K562 (cell line): Measurements from ENCODE around the gene MPND. TPM values are rescaled to one million over a fixed set of nuclear protein-coding genes. Genes with fewer than 3 reads are reported as not detected.

Source experiments
- ARID1B ChIP-seq: fragments of 450-650 bp; IDR thresholded peaks from 2 replicates; pipeline ENCODE4 v1.6.1; 2016; ENCODE audit warnings: antibody characterized with exemption, mild to moderate bottlenecking, inconsistent platforms
- CEBPG ChIP-seq, 3 experiments: fragments of 200-800 bp in 1 of 3; sonication (Bioruptor generic) in 1 of 3; sonication (generic) in 1 of 3; formaldehyde crosslinking in 1 of 3; IDR thresholded peaks in 2 of 3; conservative IDR thresholded peaks in 1 of 3; 2 replicates each; pipeline versions ENCODE4 v1.6.1 to v1.8.0; 2016 to 2022; ENCODE audit warnings: missing compliant biosample characterization in 2 of 3, missing genetic modification characterization in 2 of 3, mild to moderate bottlenecking in 1 of 3, missing genetic modification reagents in 1 of 3
- GATAD2B ChIP-seq: fragments of 450-650 bp; IDR thresholded peaks from 2 replicates; pipeline ENCODE4 v1.6.1; 2017; ENCODE audit warnings: mild to moderate bottlenecking, borderline replicate concordance
- ID3 ChIP-seq, 2 experiments: fragments of 250-450 bp in 1 of 2; fragments of 450-650 bp in 1 of 2; sonication (Bioruptor Pico) in 1 of 2; IDR thresholded peaks; 2 replicates each; pipeline versions ENCODE4 v1.6.1 to v1.8.0; 2016 to 2021; ENCODE audit warnings: mild to moderate bottlenecking in 2 of 2, moderate library complexity in 2 of 2, missing compliant biosample characterization in 1 of 2, missing genetic modification characterization in 1 of 2
- MCM7 ChIP-seq, 2 experiments: fragments of 450-650 bp; IDR thresholded peaks; 2 replicates each; pipeline ENCODE4 v1.6.1; 2016 to 2018
- NCOA2 ChIP-seq, 2 experiments: fragments of 450-650 bp; IDR thresholded peaks; 2 replicates each; pipeline ENCODE4 v1.6.1; 2018; ENCODE audit warnings: mild to moderate bottlenecking in 2 of 2, moderate library complexity in 1 of 2; ENCODE audit not compliant: partially characterized antibody in 2 of 2
- NR2C2 ChIP-seq, 2 experiments: fragments of 200-800 bp in 1 of 2; sonication (Bioruptor generic) in 1 of 2; sonication (generic) in 1 of 2; formaldehyde crosslinking in 1 of 2; IDR thresholded peaks; 2 replicates each; pipeline versions ENCODE4 v1.6.1 to v1.8.0; 2016 to 2022; ENCODE audit warnings: mild to moderate bottlenecking in 1 of 2, missing compliant biosample characterization in 1 of 2, missing genetic modification characterization in 1 of 2, missing genetic modification reagents in 1 of 2
- NR3C1 ChIP-seq: sonication (generic); formaldehyde crosslinking; IDR thresholded peaks from 2 replicates; pipeline ENCODE4 v1.8.1; 2022; ENCODE audit warnings: missing genetic modification reagents
- NRF1 ChIP-seq, 2 experiments: fragments of 450-650 bp; IDR thresholded peaks in 1 of 2; conservative IDR thresholded peaks in 1 of 2; 2 replicates each; pipeline ENCODE4 v1.6.1; 2014; ENCODE audit warnings: mild to moderate bottlenecking in 2 of 2
- PTTG1 ChIP-seq: fragments of 450-650 bp; IDR thresholded peaks from 2 replicates; pipeline ENCODE4 v1.6.1; 2016; ENCODE audit warnings: low read depth, mild to moderate bottlenecking, missing genetic modification characterization, missing compliant biosample characterization
- RBM14 ChIP-seq: fragments of 200-400 bp; formaldehyde crosslinking; IDR thresholded peaks from 2 replicates; pipeline ENCODE4 v1.6.1; 2018; ENCODE audit warnings: low read depth, mild to moderate bottlenecking, low read length, moderate library complexity, borderline replicate concordance; ENCODE audit not compliant: insufficient read depth
- RBM34 ChIP-seq: fragments of 200-400 bp; formaldehyde crosslinking; IDR thresholded peaks from 2 replicates; pipeline ENCODE4 v1.6.1; 2018; ENCODE audit warnings: low read length, borderline replicate concordance; ENCODE audit not compliant: insufficient read depth
- SMAD3 ChIP-seq: fragments of 450-650 bp; formaldehyde crosslinking; conservative IDR thresholded peaks from 2 replicates; pipeline ENCODE4 v1.4.0; 2020; ENCODE audit warnings: mild to moderate bottlenecking
- TCF7 ChIP-seq: sonication (generic); IDR thresholded peaks from 2 replicates; pipeline ENCODE4 v1.6.1; 2016; ENCODE audit warnings: antibody characterized with exemption, borderline replicate concordance
- U2AF1 ChIP-seq: fragments of 200-400 bp; formaldehyde crosslinking; optimal IDR thresholded peaks from 2 replicates; pipeline ENCODE3; 2017; ENCODE audit warnings: mild to moderate bottlenecking, low read depth, low read length, moderate library complexity
- polyA plus RNA-seq, 8 experiments: library from polyadenylated mRNA; depleted of rRNA in 4 of 8; stranded (reverse) in 5 of 8; unstranded in 3 of 8; fragments of >200 nt; fragmentation: Nextera tagmentation in 2 of 8; fragmentation: Illumina TruSeq in 1 of 8; extraction: Ambion mirVana in 2 of 8; extraction: Trizol in 1 of 8; gene quantifications; 2 replicates each; pipeline versions ENCODE4 v1.2.1 to v1.2.3, GENCODE V29; 2011 to 2014; ENCODE audit warnings: inconsistent platforms in 1 of 8, missing spikeins in 1 of 8
- total RNA-seq, 7 experiments: library from RNA; depleted of rRNA in 6 of 7; stranded (reverse); fragments of >200 nt in 6 of 7; fragmentation: Illumina TruSeq in 2 of 7; extraction: Trizol in 2 of 7; gene quantifications; 2 replicates each; pipeline versions ENCODE4 v1.2.1 to v1.2.3, GENCODE V29; 2011 to 2021; ENCODE audit warnings: low replicate concordance in 1 of 7
- TF ChIP-seq, protein P1 (sequence below), 2 experiments: IDR thresholded peaks in 1 of 2; conservative IDR thresholded peaks in 1 of 2; 2 replicates each; pipeline ENCODE4 v1.6.1; 2016; ENCODE audit warnings: low read depth in 2 of 2, mild to moderate bottlenecking in 1 of 2, missing compliant biosample characterization in 1 of 2, missing genetic modification characterization in 1 of 2, moderate library complexity in 1 of 2
- TF ChIP-seq, protein P2 (sequence below): sonication (generic); formaldehyde crosslinking; IDR thresholded peaks from 2 replicates; pipeline ENCODE4 v1.8.1; 2022; ENCODE audit warnings: missing genetic modification reagents
- TF ChIP-seq, protein P3 (sequence below), 3 experiments: IDR thresholded peaks in 2 of 3; conservative IDR thresholded peaks in 1 of 3; 2 replicates each; pipeline ENCODE4 v1.5.1; 2011 to 2012; ENCODE audit warnings: low read length in 3 of 3, mild to moderate bottlenecking in 3 of 3, control low read depth in 2 of 3, improper control_type of control experiment in 1 of 3, inconsistent platforms in 1 of 3, low read depth in 1 of 3, mixed read lengths in 1 of 3, moderate library complexity in 1 of 3; ENCODE audit not compliant: insufficient read depth in 2 of 3

MPND gene
- total and polyA plus RNA-seq, 9 of the 15 experiments (the other 6 are each of a cell fraction or from before 2014, with no cell fraction given), result 0.25 to 14.0 (median 3.9) TPM

- TF ChIP-seq ARID1B (no peak), PTTG1 (tag) (no peak), NR2C2 (CRISPR knock-in tag; IDR thresholded peaks at IDR 0.05) (peak; percentile 35; the same call in 1 of the 2 replicates), NR2C2 (tag; IDR thresholded peaks at IDR 0.05) (peak; percentile 90), NR3C1 (CRISPR knock-in tag) (no peak), ID3 (CRISPR knock-in tag; IDR thresholded peaks at IDR 0.05) (no peak), ID3 (tag; IDR thresholded peaks at IDR 0.05) (peak; percentile 75), RBM34 (no peak), MCM7 (IDR thresholded peaks at IDR 0.05) (no peak), SMAD3 (CRISPR knock-in tag) (no peak), GATAD2B (peak; percentile 95), NCOA2 (IDR thresholded peaks at IDR 0.05; ENCODE audit: partially characterized antibody in 2 of 2) (no peak), RBM14 (no peak), U2AF1 (no peak), NRF1 (conservative IDR thresholded peaks at IDR 0.05 in 1 of 2, IDR thresholded peaks at IDR 0.05 in 1 of 2) (peak; percentile 78 to 82), TCF7 (no peak), CEBPG (CRISPR knock-in tag; IDR thresholded peaks at IDR 0.05) (peak; percentile 77), CEBPG (tag; conservative IDR thresholded peaks at IDR 0.05 in 1 of 2, IDR thresholded peaks at IDR 0.05 in 1 of 2) (peak; percentile 92)
- TF ChIP-seq, protein P1, sequence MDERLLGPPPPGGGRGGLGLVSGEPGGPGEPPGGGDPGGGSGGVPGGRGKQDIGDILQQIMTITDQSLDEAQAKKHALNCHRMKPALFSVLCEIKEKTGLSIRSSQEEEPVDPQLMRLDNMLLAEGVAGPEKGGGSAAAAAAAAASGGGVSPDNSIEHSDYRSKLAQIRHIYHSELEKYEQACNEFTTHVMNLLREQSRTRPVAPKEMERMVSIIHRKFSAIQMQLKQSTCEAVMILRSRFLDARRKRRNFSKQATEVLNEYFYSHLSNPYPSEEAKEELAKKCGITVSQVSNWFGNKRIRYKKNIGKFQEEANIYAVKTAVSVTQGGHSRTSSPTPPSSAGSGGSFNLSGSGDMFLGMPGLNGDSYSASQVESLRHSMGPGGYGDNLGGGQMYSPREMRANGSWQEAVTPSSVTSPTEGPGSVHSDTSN (CRISPR knock-in tag; IDR thresholded peaks at IDR 0.05; ENCODE audit: low read depth), result peak; percentile 78
- TF ChIP-seq, protein P1 (tag; conservative IDR thresholded peaks at IDR 0.05; ENCODE audit: low read depth), result peak; percentile 98
- TF ChIP-seq, protein P2, sequence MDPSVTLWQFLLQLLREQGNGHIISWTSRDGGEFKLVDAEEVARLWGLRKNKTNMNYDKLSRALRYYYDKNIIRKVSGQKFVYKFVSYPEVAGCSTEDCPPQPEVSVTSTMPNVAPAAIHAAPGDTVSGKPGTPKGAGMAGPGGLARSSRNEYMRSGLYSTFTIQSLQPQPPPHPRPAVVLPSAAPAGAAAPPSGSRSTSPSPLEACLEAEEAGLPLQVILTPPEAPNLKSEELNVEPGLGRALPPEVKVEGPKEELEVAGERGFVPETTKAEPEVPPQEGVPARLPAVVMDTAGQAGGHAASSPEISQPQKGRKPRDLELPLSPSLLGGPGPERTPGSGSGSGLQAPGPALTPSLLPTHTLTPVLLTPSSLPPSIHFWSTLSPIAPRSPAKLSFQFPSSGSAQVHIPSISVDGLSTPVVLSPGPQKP (CRISPR knock-in tag), result no peak
- TF ChIP-seq, protein P3, sequence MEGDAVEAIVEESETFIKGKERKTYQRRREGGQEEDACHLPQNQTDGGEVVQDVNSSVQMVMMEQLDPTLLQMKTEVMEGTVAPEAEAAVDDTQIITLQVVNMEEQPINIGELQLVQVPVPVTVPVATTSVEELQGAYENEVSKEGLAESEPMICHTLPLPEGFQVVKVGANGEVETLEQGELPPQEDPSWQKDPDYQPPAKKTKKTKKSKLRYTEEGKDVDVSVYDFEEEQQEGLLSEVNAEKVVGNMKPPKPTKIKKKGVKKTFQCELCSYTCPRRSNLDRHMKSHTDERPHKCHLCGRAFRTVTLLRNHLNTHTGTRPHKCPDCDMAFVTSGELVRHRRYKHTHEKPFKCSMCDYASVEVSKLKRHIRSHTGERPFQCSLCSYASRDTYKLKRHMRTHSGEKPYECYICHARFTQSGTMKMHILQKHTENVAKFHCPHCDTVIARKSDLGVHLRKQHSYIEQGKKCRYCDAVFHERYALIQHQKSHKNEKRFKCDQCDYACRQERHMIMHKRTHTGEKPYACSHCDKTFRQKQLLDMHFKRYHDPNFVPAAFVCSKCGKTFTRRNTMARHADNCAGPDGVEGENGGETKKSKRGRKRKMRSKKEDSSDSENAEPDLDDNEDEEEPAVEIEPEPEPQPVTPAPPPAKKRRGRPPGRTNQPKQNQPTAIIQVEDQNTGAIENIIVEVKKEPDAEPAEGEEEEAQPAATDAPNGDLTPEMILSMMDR (IDR thresholded peaks at IDR 0.05 in 2 of 3, conservative IDR thresholded peaks at IDR 0.05 in 1 of 3; ENCODE audit: insufficient read depth in 2 of 3, low read depth in 1 of 3, low read length in 3 of 3), result peak in 1 of 3 experiments; percentile 41; a peak in 2 of 6 replicates
Observed at GRCh38 chr19:4402171-4403004, 59.0 kb downstream of the MPND start, which contains the start of gene CHAF1A (continued).
